ENCODE data around the gene THSD7A. TPM values are rescaled to one million over a fixed set of nuclear protein-coding genes. Genes with fewer than 3 reads are reported as not detected.
A peak's percentile ranks its signal among the peaks of the same experiment; 100 is the strongest.

Gene THSD7A
- total RNA-seq, 4 donors from 2014 or later, result 16.2 to 36.4 (median 21.5) TPM

DNA sequence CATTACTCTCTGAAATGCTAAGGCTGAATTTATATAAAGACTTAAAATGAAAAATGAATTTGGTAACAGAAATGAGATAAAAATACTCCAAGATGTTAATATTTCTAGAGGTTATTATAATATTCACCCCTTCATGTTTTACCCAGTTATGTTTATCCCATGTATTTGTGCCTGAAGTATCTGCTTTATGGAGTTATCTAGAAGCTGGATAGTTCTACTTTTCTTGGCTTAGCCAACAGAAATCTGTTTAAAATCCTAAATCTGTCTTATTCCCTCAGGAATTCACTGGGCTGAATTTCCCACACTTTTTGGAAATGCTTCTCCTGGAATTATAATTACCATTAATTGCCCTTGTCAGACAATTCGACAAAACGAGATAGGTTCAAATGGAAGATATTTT, 201.6 kb downstream of the THSD7A start:
- peak overlapping the region in 1 of 2 donors; percentile 17 for H3K27ac ChIP-seq
- DNase-seq, result no peak
- TF ChIP-seq POLR2A (IDR thresholded peaks at IDR 0.05), result no peak
- TF ChIP-seq, protein P1, sequence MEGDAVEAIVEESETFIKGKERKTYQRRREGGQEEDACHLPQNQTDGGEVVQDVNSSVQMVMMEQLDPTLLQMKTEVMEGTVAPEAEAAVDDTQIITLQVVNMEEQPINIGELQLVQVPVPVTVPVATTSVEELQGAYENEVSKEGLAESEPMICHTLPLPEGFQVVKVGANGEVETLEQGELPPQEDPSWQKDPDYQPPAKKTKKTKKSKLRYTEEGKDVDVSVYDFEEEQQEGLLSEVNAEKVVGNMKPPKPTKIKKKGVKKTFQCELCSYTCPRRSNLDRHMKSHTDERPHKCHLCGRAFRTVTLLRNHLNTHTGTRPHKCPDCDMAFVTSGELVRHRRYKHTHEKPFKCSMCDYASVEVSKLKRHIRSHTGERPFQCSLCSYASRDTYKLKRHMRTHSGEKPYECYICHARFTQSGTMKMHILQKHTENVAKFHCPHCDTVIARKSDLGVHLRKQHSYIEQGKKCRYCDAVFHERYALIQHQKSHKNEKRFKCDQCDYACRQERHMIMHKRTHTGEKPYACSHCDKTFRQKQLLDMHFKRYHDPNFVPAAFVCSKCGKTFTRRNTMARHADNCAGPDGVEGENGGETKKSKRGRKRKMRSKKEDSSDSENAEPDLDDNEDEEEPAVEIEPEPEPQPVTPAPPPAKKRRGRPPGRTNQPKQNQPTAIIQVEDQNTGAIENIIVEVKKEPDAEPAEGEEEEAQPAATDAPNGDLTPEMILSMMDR (IDR thresholded peaks at IDR 0.05), result no peak
- H3K27me3 ChIP-seq, result no peaks in the 10 kb centered on the region
- H3K4me1 ChIP-seq, result no peaks in the 10 kb centered on the region
- no peak overlapping the region for H3K4me3 ChIP-seq
- no peaks in the 10 kb centered on the region for H3K9me3 ChIP-seq
- intact Hi-C loops (cut with DNase I; ENCODE audit: low total_unique reads), result no loop called here
- H3K36me3 ChIP-seq, result no peaks in the 10 kb centered on the region

DNA sequence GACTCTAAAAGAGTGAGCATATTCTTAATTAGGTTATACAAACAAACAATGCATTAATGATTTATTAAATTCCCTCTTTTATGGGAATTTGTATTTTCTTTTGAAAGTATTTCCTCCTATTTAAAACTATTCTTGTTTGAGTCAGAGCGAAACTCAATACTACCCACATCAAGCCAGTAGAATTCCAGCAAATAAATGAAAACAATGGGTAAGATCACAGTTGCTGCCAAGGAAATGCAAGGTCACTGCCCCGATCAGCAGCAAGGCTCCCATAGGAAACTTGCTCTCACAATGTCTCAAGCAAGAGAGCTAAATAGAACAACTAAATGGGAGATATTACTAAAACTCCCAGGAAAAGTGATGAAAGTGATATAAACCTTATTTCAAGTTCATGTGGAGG, 206.3 kb downstream of the THSD7A start:
- H3K4me1 ChIP-seq, result no peaks in the 10 kb centered on the region
- peak in 1 of 2 donors; percentile 25 for DNase-seq
- TF ChIP-seq, protein P1 (IDR thresholded peaks at IDR 0.05), result no peak
- no peak for TF ChIP-seq POLR2A (IDR thresholded peaks at IDR 0.05)
- no peaks in the 10 kb centered on the region for H3K9me3 ChIP-seq
- H3K27ac ChIP-seq, result peak overlapping the region in 1 of 2 donors; percentile 55
- no peaks in the 10 kb centered on the region for H3K27me3 ChIP-seq
- no peaks in the 10 kb centered on the region for H3K36me3 ChIP-seq
- intact Hi-C loops (cut with DNase I; ENCODE audit: low total_unique reads), result no loop called here
- no peak overlapping the region for H3K4me3 ChIP-seq

DNA sequence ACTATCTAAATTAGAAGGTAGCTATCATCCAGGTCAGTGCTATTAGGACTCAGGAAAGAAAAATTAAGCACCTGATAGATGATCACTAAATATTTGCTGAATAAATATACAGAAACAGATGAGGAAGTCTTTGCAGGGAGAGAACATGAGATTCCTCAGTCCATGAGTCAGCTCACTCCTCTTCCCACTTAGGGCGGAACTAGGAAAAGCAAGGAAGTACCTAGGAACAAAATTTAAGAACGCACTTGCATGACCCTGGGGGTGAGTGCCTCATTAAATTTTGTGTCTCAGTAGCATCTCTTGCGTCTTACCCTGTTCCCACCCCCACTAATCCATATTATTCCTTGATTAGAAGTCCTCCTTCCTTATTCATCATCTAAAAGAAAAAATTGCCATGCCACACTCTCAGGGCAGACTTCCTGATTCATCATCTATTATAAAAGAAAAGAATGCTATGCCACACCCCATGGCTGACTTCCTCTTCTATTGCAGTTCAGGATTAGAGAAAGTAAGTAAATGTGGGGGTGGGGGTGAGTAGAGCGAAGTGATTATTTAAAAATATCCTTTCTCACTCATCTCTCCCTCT, 208.8 kb downstream of the THSD7A start:
- intact Hi-C loops (cut with DNase I; ENCODE audit: low total_unique reads), result no loop called here
- H3K4me1 ChIP-seq, result no peaks in the 10 kb centered on the region
- TF ChIP-seq, protein P1 (IDR thresholded peaks at IDR 0.05), result no peak
- no peak for TF ChIP-seq POLR2A (IDR thresholded peaks at IDR 0.05)
- no peaks in the 10 kb centered on the region for H3K36me3 ChIP-seq
- DNase-seq, result no peak
- no peaks in the 10 kb centered on the region for H3K9me3 ChIP-seq
- no peak overlapping the region for H3K27ac ChIP-seq
- H3K27me3 ChIP-seq, result no peaks in the 10 kb centered on the region
- no peak overlapping the region for H3K4me3 ChIP-seq

DNA sequence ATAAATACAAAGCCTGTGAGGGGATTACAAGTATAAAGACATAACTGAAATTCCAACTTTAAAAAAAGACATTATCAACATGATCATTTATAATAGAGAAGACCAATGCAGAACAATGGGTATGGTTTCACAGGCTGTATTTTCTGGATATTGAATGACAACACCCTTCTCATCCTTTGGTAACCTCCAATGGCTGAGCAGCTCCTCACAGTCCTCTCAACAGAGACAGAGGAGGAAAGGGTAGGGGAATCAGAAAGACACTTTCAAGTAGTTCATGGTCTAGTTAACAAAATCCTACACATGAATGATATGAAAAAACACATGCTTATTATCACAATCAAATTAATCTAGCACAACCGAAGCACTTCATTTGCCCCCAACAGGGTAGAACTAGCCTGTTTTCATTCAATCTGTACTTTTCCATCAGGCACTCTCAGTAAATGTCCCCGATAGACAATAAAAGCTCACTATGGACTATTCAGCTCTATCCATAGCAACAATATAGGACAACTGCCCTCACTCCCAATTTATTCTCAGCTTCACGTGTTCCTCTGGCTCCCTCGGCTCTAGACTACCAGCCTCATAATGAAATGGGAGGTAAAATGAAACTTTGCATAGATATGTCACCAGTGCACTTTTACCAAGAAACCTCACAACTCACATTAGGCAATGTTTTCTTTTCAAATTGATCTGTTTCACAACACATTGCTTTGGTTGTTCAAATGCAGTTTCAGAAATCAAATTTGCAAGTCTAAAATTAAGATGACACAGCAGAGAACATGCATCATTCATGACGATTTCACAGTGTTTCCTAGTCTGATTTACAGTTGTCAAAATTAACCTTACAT, 211.4 kb downstream of the THSD7A start:
- H3K9me3 ChIP-seq, result no peaks in the 10 kb centered on the region
- no peak for TF ChIP-seq POLR2A (IDR thresholded peaks at IDR 0.05)
- no peak overlapping the region for H3K27ac ChIP-seq
- DNase-seq, result no peak
- no peak overlapping the region for H3K4me3 ChIP-seq
- H3K4me1 ChIP-seq, result no peaks in the 10 kb centered on the region
- H3K36me3 ChIP-seq, result no peaks in the 10 kb centered on the region
- H3K27me3 ChIP-seq, result no peaks in the 10 kb centered on the region
- intact Hi-C loops (cut with DNase I; ENCODE audit: low total_unique reads), result no loop called here

DNA sequence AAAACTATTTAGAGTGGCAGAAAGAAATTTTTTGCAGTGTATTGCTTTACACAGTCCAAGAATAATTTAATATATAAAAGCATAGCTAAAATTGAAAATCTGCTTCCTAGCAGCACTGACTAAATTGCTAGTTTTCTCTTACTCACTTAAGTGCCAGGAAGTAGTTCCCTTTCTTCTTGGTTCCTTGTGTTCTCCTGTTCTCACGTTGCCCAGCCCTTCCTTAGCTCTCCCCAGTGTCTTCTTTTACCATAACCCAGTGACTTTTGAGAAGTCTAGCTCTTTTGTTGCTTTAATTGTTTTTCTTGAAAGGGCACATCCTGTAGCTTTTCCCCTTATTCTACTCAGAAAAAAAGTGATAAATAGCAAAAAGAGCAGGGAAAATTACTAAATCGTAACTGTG, 215.5 kb downstream of the THSD7A start:
- Histone ChIP-seq H3K4me1 (no peaks in the 10 kb centered on the region), H3K36me3 (no peaks in the 10 kb centered on the region), H3K4me3 (no peak overlapping the region), H3K9me3 (no peaks in the 10 kb centered on the region), H3K27me3 (no peaks in the 10 kb centered on the region), H3K27ac (peak overlapping the region in 1 of 2 donors; percentile 7)
- no peak for DNase-seq
- intact Hi-C loops (cut with DNase I; ENCODE audit: low total_unique reads), result no loop called here
- TF ChIP-seq POLR2A (IDR thresholded peaks at IDR 0.05), result no peak
- TF ChIP-seq, protein P1 (IDR thresholded peaks at IDR 0.05), result no peak
